ENCODE data around the gene RELT.

RELT gene, protein sequence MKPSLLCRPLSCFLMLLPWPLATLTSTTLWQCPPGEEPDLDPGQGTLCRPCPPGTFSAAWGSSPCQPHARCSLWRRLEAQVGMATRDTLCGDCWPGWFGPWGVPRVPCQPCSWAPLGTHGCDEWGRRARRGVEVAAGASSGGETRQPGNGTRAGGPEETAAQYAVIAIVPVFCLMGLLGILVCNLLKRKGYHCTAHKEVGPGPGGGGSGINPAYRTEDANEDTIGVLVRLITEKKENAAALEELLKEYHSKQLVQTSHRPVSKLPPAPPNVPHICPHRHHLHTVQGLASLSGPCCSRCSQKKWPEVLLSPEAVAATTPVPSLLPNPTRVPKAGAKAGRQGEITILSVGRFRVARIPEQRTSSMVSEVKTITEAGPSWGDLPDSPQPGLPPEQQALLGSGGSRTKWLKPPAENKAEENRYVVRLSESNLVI

DNA sequence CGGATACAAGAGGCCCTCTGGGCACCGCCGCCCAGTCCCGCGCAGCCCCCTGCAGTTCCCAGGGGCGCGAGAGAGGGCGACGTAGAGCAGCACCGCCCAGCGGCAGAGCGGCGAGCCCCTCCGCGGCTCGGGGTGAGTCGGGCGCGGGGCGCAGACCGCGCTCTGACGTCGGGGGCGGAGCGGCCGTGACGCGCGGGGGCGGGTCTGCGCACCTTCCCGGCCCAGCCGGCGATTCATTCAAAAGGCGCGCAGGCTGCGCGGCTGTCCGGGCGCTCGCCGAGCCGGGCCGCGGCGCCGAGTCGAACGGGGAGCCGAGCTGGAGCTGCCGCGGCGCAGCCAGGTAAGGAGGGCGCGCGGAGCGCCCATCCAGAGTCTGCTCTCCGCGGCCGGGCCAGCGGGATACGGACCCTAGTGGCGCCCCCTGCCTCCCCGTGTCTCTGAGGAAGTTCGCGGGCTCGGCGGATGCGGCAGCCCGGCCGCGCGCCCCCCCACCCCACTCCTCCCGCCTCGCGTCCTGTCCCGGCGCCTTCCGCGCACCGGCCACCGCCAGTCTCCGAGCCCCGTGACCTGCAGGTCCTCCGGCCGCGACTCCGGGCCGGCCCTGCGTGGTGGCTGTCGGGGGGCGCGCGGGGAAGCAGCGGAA lies at the start of gene RELT:
TSS of gene RELT (plus strand) at position 240 of the 643 bp plus-strand sequence. CDS start 12,738 bp downstream, outside the sequence.
- Mint-ChIP-seq H3K36me3 (ENCODE audit: low read depth) (peaks cover 13% of the 10 kb centered on the region), H3K9me3 (no peaks in the 10 kb centered on the region), H3K27ac (peak within 1 kb of the TSS; percentile 93), H3K4me3 (peak within 1 kb of the TSS; percentile 97), H3K27me3 (no peaks in the 10 kb centered on the region), H3K4me1 (peaks cover 47% of the 10 kb centered on the region)
- peak; percentile 86 for ATAC-seq
- DNase-seq: peak; percentile 97

DNA sequence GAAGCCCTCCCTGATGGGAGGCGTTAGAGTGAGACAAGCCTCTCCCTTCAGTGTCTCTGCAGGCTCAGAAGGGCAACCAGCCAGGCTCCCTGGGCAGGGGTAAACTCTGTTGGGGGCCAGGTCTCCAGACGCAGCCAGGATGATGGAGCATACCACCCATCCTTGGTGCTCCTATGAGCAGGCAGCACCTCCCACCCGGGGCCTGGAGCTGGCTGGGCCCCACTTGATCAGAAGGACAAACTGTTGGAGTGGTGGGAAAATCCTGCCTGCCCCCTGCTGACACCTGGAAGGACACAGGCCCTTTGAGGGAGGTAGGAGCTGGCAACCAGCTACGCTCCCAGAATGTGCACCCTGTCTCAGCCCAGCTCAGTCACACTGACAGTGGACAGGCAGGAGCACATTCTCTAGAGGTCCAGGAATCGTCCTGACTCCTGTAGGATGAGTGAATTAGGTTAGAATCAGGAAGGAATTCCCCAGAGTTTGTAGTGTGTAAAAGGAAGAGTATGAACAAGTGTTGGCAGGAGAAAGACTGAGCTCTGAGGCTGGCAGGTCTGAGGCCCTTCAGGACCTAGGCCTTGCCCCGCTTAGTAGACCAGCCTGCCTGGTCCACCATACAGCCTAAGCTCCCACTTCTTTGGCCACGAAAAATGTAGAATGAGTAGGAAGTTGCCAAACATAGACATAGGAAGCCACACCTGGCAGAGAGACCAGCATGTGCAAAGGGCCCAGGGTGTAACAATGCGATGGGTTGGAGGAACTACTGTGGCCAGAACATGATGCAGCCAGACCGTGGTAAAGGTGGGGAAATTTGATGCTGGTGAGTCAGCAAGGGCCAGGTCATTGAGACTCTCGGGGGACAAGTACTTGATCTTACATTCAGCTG lies 49.0 kb upstream of the RELT start:
- Mint-ChIP-seq H3K36me3 (ENCODE audit: low read depth) (no peaks in the 10 kb centered on the region), H3K4me1 (peaks cover 2% of the 10 kb centered on the region)
- peak; percentile 65 for ATAC-seq

DNA sequence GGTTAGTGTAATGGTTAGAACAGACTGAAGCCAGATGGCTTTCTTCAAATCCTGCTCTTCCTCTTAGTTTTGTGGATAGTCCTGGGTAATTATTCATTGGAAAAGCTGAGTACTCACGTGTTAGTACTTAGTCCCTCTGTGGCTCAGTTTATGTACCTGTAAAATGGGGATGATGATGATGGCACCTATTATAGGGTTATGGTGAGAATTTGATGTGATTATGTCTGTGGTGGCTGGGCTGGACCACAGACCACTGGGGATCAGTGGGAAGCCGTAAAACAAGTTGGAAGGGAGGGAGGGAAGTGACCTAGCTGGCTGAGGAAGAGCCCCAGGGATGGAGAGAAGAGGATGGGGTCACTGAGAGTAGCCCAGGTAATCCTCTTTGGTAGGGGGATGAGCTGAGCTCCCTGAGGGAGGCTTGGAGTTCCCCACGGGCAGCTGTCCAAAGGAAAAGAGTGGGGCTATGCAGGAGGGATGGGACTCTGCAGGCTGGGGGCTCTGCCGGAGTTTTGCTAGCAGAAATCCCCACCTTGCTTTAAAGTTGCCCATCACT lies 48.3 kb upstream of the RELT start:
- Mint-ChIP-seq H3K27ac (no peak overlapping the region), H3K27me3 (no peaks in the 10 kb centered on the region), H3K4me3 (no peak overlapping the region), H3K36me3 (ENCODE audit: low read depth) (no peaks in the 10 kb centered on the region), H3K4me1 (no peaks in the 10 kb centered on the region), H3K9me3 (no peaks in the 10 kb centered on the region)
- no peak for ATAC-seq
- DNase-seq: no peak

More for the DNA sequence above, 49.0 kb upstream of the RELT start:
- Mint-ChIP-seq H3K27ac (no peak overlapping the region), H3K27me3 (no peaks in the 10 kb centered on the region), H3K9me3 (no peaks in the 10 kb centered on the region), H3K4me3 (no peak overlapping the region)
- DNase-seq: no peak

DNA sequence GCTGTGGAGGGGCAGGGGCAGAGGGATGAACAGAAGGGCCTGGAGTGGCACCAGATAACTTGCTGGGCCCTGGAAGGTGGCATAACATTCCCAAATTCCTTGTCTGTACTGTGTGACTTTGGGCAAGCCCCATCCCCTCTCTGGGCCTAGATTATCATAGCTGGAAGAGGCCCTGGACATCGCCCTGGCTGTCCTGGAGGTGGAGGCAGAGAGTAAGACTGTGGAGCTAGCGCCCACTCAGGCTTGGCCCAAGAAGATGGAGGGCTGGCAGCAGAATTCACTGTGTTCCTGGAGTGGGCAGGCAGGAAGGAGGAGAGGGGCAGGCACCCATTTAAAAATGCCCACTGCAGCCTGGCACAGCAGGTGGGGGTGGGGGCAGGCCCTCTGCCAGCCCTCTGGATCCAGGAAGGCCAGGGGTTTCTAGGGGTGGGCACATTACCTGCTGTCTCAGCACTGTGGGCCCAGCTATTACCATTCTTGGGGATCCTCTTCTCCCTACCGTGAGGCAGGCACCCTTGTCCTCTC lies 45.6 kb upstream of the RELT start:
- Mint-ChIP-seq H3K36me3 (ENCODE audit: low read depth) (no peaks in the 10 kb centered on the region), H3K4me3 (no peak overlapping the region), H3K9me3 (no peaks in the 10 kb centered on the region), H3K27me3 (no peaks in the 10 kb centered on the region), H3K27ac (no peak overlapping the region), H3K4me1 (peaks cover 3% of the 10 kb centered on the region)
- DNase-seq (no peak), ATAC-seq (no peak)

DNA sequence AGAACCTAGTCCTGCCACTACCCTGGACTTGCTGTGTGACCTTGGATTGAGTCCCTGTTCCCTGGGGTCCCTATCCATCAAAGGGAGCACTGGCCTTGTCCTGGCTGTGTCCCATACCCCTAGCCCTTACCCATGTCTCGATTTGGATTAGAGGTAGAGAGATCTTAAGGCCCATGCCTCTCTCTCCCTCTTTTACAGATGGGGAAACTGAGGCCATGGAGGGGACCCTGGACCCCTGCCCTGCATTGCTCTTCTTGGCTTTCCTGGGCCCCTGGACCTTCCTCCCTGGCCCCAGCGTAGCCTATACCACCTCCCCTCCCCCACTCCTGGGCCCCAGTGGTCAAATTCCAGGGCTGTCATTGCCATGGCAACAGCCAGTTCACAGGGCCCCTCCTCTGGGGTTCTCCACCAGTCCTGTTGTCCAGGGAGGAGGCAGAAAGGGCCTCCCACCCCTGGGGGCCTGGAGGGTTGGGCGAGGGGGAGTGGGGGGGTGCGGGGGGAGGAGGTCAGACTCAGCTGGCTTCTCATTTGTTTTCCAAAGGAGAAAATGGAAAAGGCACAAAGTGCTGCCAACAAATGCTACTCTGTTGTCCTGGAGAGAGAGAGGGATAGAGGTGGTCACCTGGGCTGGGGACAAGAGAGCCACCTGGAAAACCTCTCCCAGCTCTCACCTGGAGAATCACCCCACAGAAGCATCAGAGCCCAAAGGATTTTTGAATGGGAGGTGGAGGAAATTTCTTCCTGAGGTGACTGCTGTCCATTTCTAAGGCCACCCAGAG lies 44.9 kb upstream of the RELT start:
- no peak overlapping the region for H3K27ac Mint-ChIP-seq
- no peaks in the 10 kb centered on the region for H3K36me3 Mint-ChIP-seq (ENCODE audit: low read depth)
- ATAC-seq: no peak
- DNase-seq: no peak
- H3K4me3 Mint-ChIP-seq: no peak overlapping the region
- H3K27me3 Mint-ChIP-seq: no peaks in the 10 kb centered on the region
- H3K4me1 Mint-ChIP-seq: peaks cover 3% of the 10 kb centered on the region
- no peaks in the 10 kb centered on the region for H3K9me3 Mint-ChIP-seq

DNA sequence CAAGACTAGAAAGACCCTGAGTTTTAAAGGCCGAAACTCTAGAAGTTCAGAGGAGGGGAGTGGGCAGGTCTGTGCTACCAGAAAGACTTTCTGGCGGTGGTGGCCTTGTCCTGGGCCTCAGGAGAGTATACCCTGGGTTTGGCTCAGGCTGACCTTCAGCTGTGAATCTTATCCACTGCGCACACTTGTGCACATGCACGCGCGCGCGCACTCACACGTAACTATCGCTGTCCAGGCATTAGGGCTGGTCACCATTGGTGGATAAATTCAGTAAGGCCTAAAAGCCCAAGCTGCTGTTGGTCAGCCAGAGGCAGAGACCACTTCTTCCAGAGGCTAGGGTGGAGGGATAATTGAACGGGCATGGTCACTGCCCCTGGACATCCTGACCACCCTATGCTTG lies 43.0 kb upstream of the RELT start:
- Mint-ChIP-seq H3K9me3 (no peaks in the 10 kb centered on the region), H3K27me3 (no peaks in the 10 kb centered on the region), H3K27ac (no peak overlapping the region), H3K4me3 (no peak overlapping the region), H3K4me1 (peaks cover 3% of the 10 kb centered on the region), H3K36me3 (ENCODE audit: low read depth) (no peaks in the 10 kb centered on the region)
- DNase-seq (no peak), ATAC-seq (no peak)

DNA sequence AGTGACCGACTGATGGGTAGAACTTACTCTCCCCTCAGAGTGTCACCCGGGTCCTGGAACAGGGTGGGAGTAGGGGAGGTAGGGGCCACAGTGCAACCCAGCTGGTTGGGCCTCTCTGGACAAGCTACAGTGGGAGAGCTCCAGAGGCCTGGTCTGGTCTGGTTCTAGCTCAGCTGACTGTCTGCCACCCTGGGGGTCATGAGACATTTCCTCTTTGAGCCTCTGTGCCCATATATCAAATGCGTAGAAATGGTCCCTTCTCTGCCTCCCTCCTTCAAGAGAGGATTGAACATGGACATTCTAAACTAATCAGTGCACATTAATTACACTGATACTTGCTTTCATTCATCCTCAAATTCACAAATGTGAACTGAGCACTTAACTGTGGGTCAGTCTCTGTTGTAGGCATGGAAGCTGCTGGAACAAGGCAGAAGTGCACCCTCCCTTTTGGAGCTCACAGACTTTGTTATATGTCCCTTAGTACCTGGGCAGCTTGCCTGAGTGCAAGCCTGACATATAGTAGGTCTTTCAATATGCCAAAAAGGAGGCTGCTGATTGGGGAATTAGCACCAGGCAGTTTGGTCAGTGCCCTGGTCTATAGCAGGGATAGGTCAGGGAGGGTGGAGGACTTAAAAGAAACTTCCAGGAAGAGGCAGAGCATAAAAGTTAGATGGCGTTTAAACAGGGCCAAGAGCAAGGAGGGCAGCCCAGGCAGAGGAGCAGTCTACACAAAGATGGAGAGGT lies 42.4 kb upstream of the RELT start:
- Mint-ChIP-seq H3K9me3 (no peaks in the 10 kb centered on the region), H3K27ac (no peak overlapping the region), H3K4me1 (peaks cover 3% of the 10 kb centered on the region), H3K36me3 (ENCODE audit: low read depth) (no peaks in the 10 kb centered on the region), H3K4me3 (no peak overlapping the region), H3K27me3 (no peaks in the 10 kb centered on the region)
- ATAC-seq (no peak), DNase-seq (no peak)

DNA sequence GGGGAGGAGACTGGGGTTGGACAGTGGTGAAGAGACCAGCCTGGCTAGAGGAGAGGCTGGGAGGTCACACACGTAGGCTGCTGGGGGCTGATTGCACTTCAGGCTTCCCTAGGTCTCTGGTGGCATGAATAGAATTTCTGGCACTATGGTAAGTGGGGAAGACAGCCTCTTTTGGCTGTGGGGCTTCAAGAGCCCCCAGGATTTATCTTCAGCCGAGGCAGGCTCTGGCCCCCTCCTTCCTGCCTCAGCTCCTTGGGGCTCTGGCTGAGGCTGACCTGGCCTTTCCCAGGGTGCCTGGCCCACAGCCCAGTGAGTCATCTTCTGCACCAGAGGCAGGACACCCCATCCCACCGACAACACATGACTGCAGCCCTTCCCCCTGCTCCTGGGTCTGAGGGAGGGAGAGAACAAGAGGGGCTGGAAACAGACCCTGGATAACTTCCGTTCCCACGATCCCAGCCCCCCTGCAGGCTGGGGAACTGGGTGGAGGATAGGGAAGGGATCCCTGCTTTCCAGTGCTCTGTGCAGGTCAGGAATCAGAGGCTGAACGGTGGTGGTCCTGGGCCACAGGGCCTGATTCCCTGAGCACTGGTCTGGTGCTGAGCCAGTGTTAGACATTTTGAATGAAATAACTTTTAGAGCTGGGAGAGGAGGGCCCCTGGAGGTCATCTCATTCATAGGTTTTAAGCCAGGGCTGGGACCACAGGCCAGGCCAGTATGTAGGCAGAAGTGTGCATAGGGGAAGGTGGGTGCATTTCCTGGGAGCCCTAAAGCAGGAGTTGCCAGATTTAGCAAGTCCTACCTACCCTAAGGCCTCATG lies 41.6 kb upstream of the RELT start:
- DNase-seq (no peak), ATAC-seq (no peak)
- H3K9me3 Mint-ChIP-seq: no peaks in the 10 kb centered on the region
- H3K36me3 Mint-ChIP-seq (ENCODE audit: low read depth): no peaks in the 10 kb centered on the region
- no peak overlapping the region for H3K4me3 Mint-ChIP-seq
- no peak overlapping the region for H3K27ac Mint-ChIP-seq
- no peaks in the 10 kb centered on the region for H3K27me3 Mint-ChIP-seq
- H3K4me1 Mint-ChIP-seq: peaks cover 3% of the 10 kb centered on the region

DNA sequence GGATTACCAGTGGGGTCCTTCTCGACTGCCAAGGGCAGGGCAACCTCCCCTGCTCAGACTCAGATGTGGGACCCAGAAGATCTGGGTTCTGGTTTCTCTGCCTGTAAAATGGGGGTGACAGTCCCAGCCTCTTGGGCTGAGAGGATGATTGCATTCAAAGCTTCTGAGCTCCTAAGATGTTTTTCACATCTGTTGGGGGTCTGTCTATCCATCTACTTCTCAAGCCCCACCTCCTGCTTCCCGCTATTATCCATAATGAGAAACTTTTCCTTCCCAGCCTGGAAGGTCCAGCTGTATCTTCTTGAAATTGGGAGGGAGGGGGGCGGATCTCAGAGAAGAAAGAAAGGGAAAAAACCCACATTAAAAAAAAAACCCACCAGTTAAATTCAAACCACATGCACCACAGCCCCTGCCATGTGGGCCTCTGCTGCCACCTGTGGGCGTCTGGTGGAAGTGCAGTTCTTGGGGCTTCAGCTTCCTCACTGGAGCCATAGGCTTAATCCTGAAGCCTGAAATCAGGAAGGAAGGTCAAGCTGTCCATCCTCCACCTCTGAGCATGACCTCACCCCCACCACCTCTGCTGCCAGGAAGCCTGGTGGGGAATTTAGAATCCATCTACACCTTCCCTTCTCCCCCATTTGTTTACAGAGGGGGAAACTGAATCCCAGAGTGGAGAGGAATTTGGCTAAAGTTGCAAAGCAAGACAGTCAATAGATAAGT lies 40.8 kb upstream of the RELT start:
- DNase-seq: peak; percentile 86
- Mint-ChIP-seq H3K36me3 (ENCODE audit: low read depth) (no peaks in the 10 kb centered on the region), H3K27ac (no peak overlapping the region)

DNA sequence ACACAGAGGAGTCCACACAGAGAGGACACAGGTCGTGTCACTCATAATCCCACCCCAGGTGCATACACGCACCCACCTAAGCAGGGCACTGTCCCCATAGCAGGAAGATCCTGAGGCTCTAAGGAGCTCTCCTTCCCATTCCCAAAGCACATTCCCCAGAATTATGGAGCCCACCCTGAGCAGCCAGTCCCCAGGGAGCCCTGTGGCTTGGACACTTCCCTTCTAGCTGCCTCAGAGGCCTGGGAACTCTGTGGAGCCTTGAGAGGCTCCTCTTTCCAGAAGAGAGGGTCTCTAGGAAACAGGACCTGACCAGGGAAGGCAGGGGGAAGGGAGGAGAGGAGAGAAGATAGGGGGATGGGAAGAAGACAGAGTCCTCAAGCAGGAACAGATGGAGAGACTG lies 38.4 kb upstream of the RELT start:
- ATAC-seq: no peak
- no peak overlapping the region for H3K27ac Mint-ChIP-seq
- no peak overlapping the region for H3K4me3 Mint-ChIP-seq
- no peaks in the 10 kb centered on the region for H3K9me3 Mint-ChIP-seq
- no peaks in the 10 kb centered on the region for H3K36me3 Mint-ChIP-seq (ENCODE audit: low read depth)
- H3K27me3 Mint-ChIP-seq: no peaks in the 10 kb centered on the region
- peaks cover 3% of the 10 kb centered on the region for H3K4me1 Mint-ChIP-seq
- no peak for DNase-seq

More for the DNA sequence above, 40.8 kb upstream of the RELT start:
- peaks cover 3% of the 10 kb centered on the region for H3K4me1 Mint-ChIP-seq
- no peak for ATAC-seq
- no peak overlapping the region for H3K4me3 Mint-ChIP-seq
- no peaks in the 10 kb centered on the region for H3K9me3 Mint-ChIP-seq
- no peaks in the 10 kb centered on the region for H3K27me3 Mint-ChIP-seq

DNA sequence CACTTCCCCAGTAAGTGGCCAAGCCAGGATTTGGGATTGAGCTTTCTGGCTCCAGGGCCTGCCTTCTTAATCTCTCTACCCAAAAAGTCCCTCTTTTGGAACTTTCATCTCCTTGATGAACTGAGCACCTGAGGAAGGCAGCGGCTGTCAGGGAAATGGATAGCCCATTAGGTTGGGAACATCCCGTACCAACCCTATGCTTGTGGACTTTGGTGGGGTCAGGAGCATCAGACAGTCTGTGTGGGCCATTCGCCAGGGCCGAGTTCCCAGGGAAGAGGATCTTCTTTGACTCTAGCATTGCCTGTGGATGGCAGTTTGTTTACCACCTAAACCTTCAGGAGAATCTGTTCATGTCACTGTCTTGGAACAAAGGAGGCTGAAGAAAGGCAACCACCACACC lies 37.9 kb upstream of the RELT start:
- ATAC-seq (no peak), DNase-seq (no peak)
- no peaks in the 10 kb centered on the region for H3K27me3 Mint-ChIP-seq
- H3K9me3 Mint-ChIP-seq: no peaks in the 10 kb centered on the region
- no peak overlapping the region for H3K4me3 Mint-ChIP-seq
- H3K36me3 Mint-ChIP-seq (ENCODE audit: low read depth): no peaks in the 10 kb centered on the region
- no peak overlapping the region for H3K27ac Mint-ChIP-seq
- peaks cover 3% of the 10 kb centered on the region for H3K4me1 Mint-ChIP-seq

DNA sequence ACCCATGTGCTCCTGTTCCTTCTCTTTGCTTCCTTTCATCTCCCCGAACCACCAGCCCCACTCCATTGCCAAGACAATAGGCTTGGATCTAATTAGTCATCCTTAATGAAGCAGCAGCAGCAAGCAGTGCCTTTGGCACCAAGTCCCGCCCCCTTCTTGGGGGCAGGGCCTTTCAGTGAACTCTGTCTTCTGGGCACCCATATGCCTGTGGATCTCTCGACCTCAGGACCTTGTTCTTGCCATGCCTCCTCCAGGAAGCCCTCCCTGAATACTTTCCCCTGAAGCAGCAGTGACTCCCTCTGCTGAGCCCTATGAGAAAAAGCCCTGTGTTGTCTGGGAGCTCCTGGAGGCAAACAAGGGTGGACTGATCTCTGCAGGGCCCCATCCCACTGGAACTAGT lies 36.0 kb upstream of the RELT start:
- Mint-ChIP-seq H3K4me1 (peaks cover 3% of the 10 kb centered on the region), H3K27me3 (no peaks in the 10 kb centered on the region), H3K27ac (no peak overlapping the region), H3K4me3 (no peak overlapping the region), H3K9me3 (no peaks in the 10 kb centered on the region), H3K36me3 (ENCODE audit: low read depth) (no peaks in the 10 kb centered on the region)
- DNase-seq (no peak), ATAC-seq (no peak)
